Activated B cell treated with CpG ODN at 0.5 μM for 24 hours (primary cell): ENCODE results near the gene PHACTR3. TPM values are rescaled to one million over a fixed set of nuclear protein-coding genes. Genes with fewer than 3 reads are reported as not detected.
A peak's percentile ranks its signal among the peaks of the same experiment; 100 is the strongest.

ENCODE experiments used
- ATAC-seq: fragments of 200-7000 bp; cut with Tn5 transposase; one replicate; pipeline ENCODE4 v1.10.0; 2021; ENCODE audit warnings: low read depth, mild to moderate bottlenecking, moderate library complexity
- CTCF ChIA-PET: fragments of 350-600 bp; sonication (Branson Sonifier 250); formaldehyde crosslinking; loops from one replicate; lab custom pipeline; 2021; ENCODE audit warnings: antibody characterized with exemption; lab: Charles Lee
- POLR2A ChIA-PET: fragments of 350-600 bp; sonication (Branson Sonifier 250); formaldehyde crosslinking; loops from one replicate; lab custom pipeline; 2021; ENCODE audit warnings: antibody characterized with exemption; lab: Charles Lee
- DNase-seq: peaks from one replicate; pipeline ENCODE4 v3.0.0; 2022
- H3K27ac Mint-ChIP-seq: one replicate; pipeline ENCODE4 v1.8.0; 2020; ENCODE audit warnings: mixed read lengths
- H3K27me3 Mint-ChIP-seq: one replicate; pipeline ENCODE4 v1.8.0; 2021; ENCODE audit warnings: mixed read lengths
- H3K36me3 Mint-ChIP-seq: one replicate; pipeline ENCODE4 v1.8.0; 2021; ENCODE audit warnings: low read depth, mixed read lengths
- H3K4me1 Mint-ChIP-seq: one replicate; pipeline ENCODE4 v1.8.0; 2021; ENCODE audit warnings: mixed read lengths
- H3K4me3 Mint-ChIP-seq: one replicate; pipeline ENCODE4 v1.8.0; 2020; ENCODE audit warnings: mild to moderate bottlenecking, mixed read lengths
- H3K9me3 Mint-ChIP-seq: one replicate; pipeline ENCODE4 v1.8.0; 2020; ENCODE audit warnings: mixed read lengths
- intact Hi-C: fragments of 100-400 bp; cut with micrococcal nuclease; formaldehyde crosslinking; loops from one replicate; pipeline ENCODE4 v1.15.1; 2024
- total RNA-seq: library from RNA; stranded (reverse); gene quantifications from 2 replicates; pipeline ENCODE4 v1.2.3, GENCODE V29; 2022
- TF ChIP-seq, protein P1 (sequence below): fragments of 200-600 bp; IDR thresholded peaks from one replicate; pipeline ENCODE4 v1.8.0; 2022; ENCODE audit warnings: antibody characterized with exemption, mild to moderate bottlenecking

The PHACTR3 gene
- total RNA-seq, 1 donor from 2014 or later, result not detected

DNA sequence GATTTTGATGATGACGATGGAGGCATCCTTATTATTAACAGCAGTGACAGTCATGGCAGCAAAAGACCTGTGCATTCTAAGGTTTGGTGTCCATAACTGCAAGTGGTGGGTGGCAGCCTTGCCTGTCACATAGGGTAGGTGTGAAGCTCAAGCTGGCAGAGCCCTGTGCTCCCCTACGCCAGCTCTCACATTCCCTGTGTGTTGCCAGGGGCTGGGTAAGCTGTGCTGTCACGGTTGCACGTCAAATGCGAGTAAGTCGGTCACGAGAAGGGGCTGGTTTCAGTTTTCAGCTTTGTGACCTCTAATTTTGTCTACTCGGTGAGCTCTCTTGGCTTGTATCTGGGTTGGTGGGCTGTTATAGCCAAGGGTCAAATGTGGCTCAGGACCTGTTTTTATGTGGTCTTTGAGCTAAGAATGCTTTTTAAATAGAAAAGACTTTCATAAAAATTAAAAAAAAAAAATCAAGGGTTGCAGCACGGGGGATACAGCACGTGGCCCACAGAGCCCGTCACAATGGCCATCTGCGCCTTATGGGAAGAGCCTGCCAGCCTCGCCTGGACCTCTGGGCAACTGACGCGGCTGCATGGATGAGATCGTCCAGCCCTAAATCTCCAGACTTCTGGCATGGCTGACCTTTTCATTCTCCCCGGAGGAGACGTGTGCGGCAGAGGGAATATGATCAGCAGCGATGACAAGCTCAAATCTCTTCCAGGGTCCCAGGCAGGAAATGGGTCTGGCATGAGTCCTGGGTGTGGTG is 148.5 kb downstream of the PHACTR3 start:
- peaks cover 21% of the 10 kb centered on the region for H3K27me3 Mint-ChIP-seq

DNA sequence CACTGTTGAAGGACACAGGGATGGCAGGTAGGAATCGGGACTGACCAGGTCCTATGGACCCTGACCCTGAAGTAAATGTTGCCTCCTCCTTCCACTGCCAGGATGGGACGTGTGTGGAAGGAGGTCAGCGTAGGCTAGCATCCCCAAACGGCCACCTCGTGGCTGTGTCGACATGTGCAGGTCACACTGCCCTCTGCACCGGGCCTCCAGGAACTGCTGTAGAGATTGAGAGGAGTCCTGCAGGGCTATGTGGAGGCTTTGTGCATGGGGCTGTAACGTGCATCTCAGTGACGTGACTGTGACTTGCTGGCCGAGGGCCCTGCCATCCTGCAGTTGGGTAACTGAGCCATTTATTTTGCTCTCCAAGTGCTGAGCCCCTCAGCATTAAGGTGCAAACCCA is 149.5 kb downstream of the PHACTR3 start:
- Mint-ChIP-seq H3K4me1 (peaks cover 15% of the 10 kb centered on the region), H3K4me3 (no peak overlapping the region), H3K27me3 (peaks cover 21% of the 10 kb centered on the region), H3K9me3 (no peaks in the 10 kb centered on the region), H3K27ac (no peak overlapping the region), H3K36me3 (no peaks in the 10 kb centered on the region)
- ChIA-PET CTCF (no interaction called here), POLR2A (no interaction called here)
- intact Hi-C loops, result no loop called here
- TF ChIP-seq, protein P1, sequence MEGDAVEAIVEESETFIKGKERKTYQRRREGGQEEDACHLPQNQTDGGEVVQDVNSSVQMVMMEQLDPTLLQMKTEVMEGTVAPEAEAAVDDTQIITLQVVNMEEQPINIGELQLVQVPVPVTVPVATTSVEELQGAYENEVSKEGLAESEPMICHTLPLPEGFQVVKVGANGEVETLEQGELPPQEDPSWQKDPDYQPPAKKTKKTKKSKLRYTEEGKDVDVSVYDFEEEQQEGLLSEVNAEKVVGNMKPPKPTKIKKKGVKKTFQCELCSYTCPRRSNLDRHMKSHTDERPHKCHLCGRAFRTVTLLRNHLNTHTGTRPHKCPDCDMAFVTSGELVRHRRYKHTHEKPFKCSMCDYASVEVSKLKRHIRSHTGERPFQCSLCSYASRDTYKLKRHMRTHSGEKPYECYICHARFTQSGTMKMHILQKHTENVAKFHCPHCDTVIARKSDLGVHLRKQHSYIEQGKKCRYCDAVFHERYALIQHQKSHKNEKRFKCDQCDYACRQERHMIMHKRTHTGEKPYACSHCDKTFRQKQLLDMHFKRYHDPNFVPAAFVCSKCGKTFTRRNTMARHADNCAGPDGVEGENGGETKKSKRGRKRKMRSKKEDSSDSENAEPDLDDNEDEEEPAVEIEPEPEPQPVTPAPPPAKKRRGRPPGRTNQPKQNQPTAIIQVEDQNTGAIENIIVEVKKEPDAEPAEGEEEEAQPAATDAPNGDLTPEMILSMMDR, result no peak
- DNase-seq (no peak), ATAC-seq (no peak)

More for the DNA sequence above, 148.5 kb downstream of the PHACTR3 start:
- H3K4me1 Mint-ChIP-seq, result peaks cover 15% of the 10 kb centered on the region
- TF ChIP-seq, protein P1, result no peak
- no peaks in the 10 kb centered on the region for H3K36me3 Mint-ChIP-seq
- H3K9me3 Mint-ChIP-seq, result no peaks in the 10 kb centered on the region
- no peak for DNase-seq
- ChIA-PET POLR2A (no interaction called here), CTCF (no interaction called here)
- intact Hi-C loops, result no loop called here
- H3K4me3 Mint-ChIP-seq, result peak overlapping the region; percentile 33
- ATAC-seq, result no peak
- no peak overlapping the region for H3K27ac Mint-ChIP-seq

DNA sequence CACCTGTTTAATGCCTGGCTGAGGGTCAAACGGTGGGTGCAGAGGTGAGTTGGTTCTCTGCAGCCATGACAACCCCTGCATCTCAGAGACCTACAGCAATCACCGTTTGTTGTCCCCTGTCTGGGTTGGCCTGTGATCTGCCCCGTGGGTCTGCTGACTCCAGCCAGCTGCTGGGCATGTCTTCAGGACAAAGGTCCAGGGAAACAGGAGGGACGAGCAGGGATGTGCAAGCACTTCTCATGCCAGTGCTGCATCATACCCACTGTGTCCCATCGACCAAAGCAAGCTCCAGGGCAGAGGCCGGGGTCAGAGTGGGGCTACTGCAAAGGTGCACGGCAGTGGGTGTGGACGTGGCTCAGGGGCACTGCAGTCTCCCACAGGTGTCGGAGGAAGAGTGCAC is 150.2 kb downstream of the PHACTR3 start:
- no peaks in the 10 kb centered on the region for H3K9me3 Mint-ChIP-seq
- peaks cover 15% of the 10 kb centered on the region for H3K4me1 Mint-ChIP-seq
- no peaks in the 10 kb centered on the region for H3K36me3 Mint-ChIP-seq
- no peak for DNase-seq
- ChIA-PET POLR2A (no interaction called here), CTCF (no interaction called here)
- H3K4me3 Mint-ChIP-seq, result no peak overlapping the region
- intact Hi-C loops, result no loop called here
- H3K27ac Mint-ChIP-seq, result no peak overlapping the region
- ATAC-seq, result no peak
- H3K27me3 Mint-ChIP-seq, result peaks cover 18% of the 10 kb centered on the region
- TF ChIP-seq, protein P1, result no peak

DNA sequence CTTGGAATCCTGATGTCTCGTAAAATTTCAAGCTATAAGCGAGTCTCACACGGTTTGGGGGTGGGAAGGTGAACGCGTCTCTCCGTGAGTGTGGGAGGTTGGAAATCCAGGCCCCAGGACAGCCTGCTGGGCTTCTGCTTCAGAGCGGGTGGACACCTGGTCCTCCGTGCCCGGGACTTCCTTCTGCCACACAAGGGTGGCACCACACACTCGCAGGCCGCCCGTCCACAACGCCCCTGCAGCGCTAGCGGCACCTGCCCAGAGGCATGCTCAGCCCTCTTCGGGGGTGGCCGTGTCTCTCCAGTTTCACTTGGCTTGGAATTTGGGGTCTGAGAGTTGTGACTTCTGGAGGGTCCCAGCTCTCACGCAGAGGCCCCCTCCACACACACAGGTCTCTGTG is 151.9 kb downstream of the PHACTR3 start:
- CTCF ChIA-PET, result no interaction called here
- no peak for ATAC-seq
- Mint-ChIP-seq H3K9me3 (no peaks in the 10 kb centered on the region), H3K36me3 (no peaks in the 10 kb centered on the region), H3K4me3 (no peak overlapping the region), H3K27ac (no peak overlapping the region), H3K27me3 (peaks cover 7% of the 10 kb centered on the region), H3K4me1 (peaks cover 15% of the 10 kb centered on the region)
- intact Hi-C loops, result no loop called here
- POLR2A ChIA-PET, result no interaction called here
- TF ChIP-seq, protein P1, result no peak
- DNase-seq, result no peak

DNA sequence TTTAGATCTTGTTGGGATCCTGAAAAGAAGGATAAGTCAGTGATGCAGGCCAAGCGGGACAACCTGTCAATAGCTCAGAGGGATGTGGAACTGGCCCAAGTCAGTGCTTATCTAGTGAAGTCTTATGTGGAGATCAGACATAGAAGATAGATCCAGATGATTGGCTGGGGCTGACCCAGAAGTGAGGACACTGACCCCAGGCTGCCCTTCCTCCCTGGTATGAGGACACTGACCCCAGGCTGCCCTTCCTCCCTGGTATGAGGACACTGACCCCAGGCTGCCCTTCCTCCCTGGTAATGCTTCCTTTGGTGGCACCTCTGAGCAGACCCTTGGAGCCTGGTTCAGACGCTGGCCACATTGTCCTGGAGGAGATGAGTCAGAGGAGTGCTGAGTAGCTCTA is 159.7 kb downstream of the PHACTR3 start:
- ChIA-PET CTCF (no interaction called here), POLR2A (no interaction called here)
- intact Hi-C loops, result no loop called here
- H3K27me3 Mint-ChIP-seq, result no peaks in the 10 kb centered on the region
- H3K9me3 Mint-ChIP-seq, result peaks cover 3% of the 10 kb centered on the region
- ATAC-seq (no peak), DNase-seq (no peak)
- no peak overlapping the region for H3K27ac Mint-ChIP-seq
- H3K4me3 Mint-ChIP-seq, result no peak overlapping the region
- TF ChIP-seq, protein P1, result no peak
- H3K36me3 Mint-ChIP-seq, result no peaks in the 10 kb centered on the region
- H3K4me1 Mint-ChIP-seq, result no peaks in the 10 kb centered on the region
